ENCODE results near the gene SPATA6L. TPM values are rescaled to one million over a fixed set of nuclear protein-coding genes. Genes with fewer than 3 reads are reported as not detected.

SPATA6L gene
- total and polyA plus RNA-seq, 8 donors, result 4.2 to 12.5 (median 7.8) TPM

- H3K27ac ChIP-seq, result no peak overlapping the region
Measured at GRCh38 chr9:4592295-4592694, 74.0 kb downstream of the SPATA6L start.

GRCh38 chr9:4591123-4591500 lies 75.2 kb downstream of the SPATA6L start:
- 65 to 70% methylated on average over 4 of the region's 4 CpGs for WGBS, 2 donors
- Histone ChIP-seq H3K36me3 (no peaks in the 10 kb centered on the region), H3K4me3 (no peak overlapping the region), H3K4me1 (no peaks in the 10 kb centered on the region), H3K27ac (no peak overlapping the region), H3K27me3 (no peaks in the 10 kb centered on the region), H3K9me3 (no peaks in the 10 kb centered on the region)
- intact Hi-C loops (cut with DNase I), result no loop called here
- TF ChIP-seq CTCF (IDR thresholded peaks at IDR 0.05), result no peak
- FAIRE-seq (no peak), ATAC-seq (no peak), DNase-seq (no peak)

More at GRCh38 chr9:4592295-4592694, 74.0 kb downstream of the SPATA6L start:
- Histone ChIP-seq H3K4me3 (no peak overlapping the region), H3K4me1 (no peaks in the 10 kb centered on the region), H3K27me3 (no peaks in the 10 kb centered on the region), H3K9me3 (no peaks in the 10 kb centered on the region), H3K36me3 (no peaks in the 10 kb centered on the region)
- WGBS, 2 donors, result 78% methylated on average over 3 of the region's 3 CpGs
- TF ChIP-seq CTCF (IDR thresholded peaks at IDR 0.05), result no peak
- DNase-seq, result no peak
- FAIRE-seq, result no peak
- no peak for ATAC-seq
- intact Hi-C loops (cut with DNase I), result no loop called here

- FAIRE-seq (no peak), DNase-seq (no peak), ATAC-seq (peak in 1 of 4 donors; percentile 33)
- Histone ChIP-seq H3K27ac (no peak overlapping the region), H3K4me1 (no peaks in the 10 kb centered on the region), H3K9me3 (no peaks in the 10 kb centered on the region), H3K27me3 (no peaks in the 10 kb centered on the region), H3K4me3 (no peak overlapping the region), H3K36me3 (no peaks in the 10 kb centered on the region)
- intact Hi-C loops (cut with DNase I), result no loop called here
- 91% methylated on average over 8 of the region's 8 CpGs for WGBS, 2 donors
- TF ChIP-seq CTCF (IDR thresholded peaks at IDR 0.05), result no peak
Measured at GRCh38 chr9:4590430-4591122, 75.7 kb downstream of the SPATA6L start.

GRCh38 chr9:4588721-4589120 lies 77.6 kb downstream of the SPATA6L start:
- Histone ChIP-seq H3K27ac (no peak overlapping the region), H3K4me1 (no peaks in the 10 kb centered on the region), H3K9me3 (no peaks in the 10 kb centered on the region), H3K4me3 (no peak overlapping the region), H3K27me3 (no peaks in the 10 kb centered on the region), H3K36me3 (no peaks in the 10 kb centered on the region)
- ATAC-seq, result no peak
- no peak for FAIRE-seq
- DNase-seq, result no peak
- TF ChIP-seq CTCF (IDR thresholded peaks at IDR 0.05), result no peak
- WGBS, 2 donors, result 85 to 97% methylated on average over 2 of the region's 2 CpGs
- intact Hi-C loops (cut with DNase I), result no loop called here

GRCh38 chr9:4585135-4585534 lies 81.1 kb downstream of the SPATA6L start:
- Histone ChIP-seq H3K4me3 (no peak overlapping the region), H3K27ac (no peak overlapping the region), H3K4me1 (no peaks in the 10 kb centered on the region), H3K36me3 (no peaks in the 10 kb centered on the region), H3K9me3 (no peaks in the 10 kb centered on the region), H3K27me3 (no peaks in the 10 kb centered on the region)
- intact Hi-C loops (cut with DNase I), result no loop called here
- FAIRE-seq (no peak), DNase-seq (no peak), ATAC-seq (no peak)
- TF ChIP-seq CTCF (IDR thresholded peaks at IDR 0.05), result no peak
- 93% methylated on average over 5 of the region's 5 CpGs for WGBS, 2 donors
